Uterus (tissue), 2 donors: ENCODE data around the gene KRT7.

Experiments used
- CTCF ChIP-seq, 4 experiments: fragments of 200-600 bp in 2 of 4; fragments of 450-650 bp in 2 of 4; sonication (generic) in 2 of 4; IDR thresholded peaks; one replicate each; pipeline ENCODE4 v1.5.1; 2016 to 2019; ENCODE audit warnings: antibody characterized with exemption in 4 of 4, mild to moderate bottlenecking in 2 of 4, moderate library complexity in 1 of 4
- POLR2A ChIP-seq, 2 donors: fragments of 450-650 bp; IDR thresholded peaks; one replicate each; pipeline ENCODE4 v1.6.1; 2016; ENCODE audit warnings: antibody characterized with exemption in 2 of 2, mild to moderate bottlenecking in 1 of 2, moderate library complexity in 1 of 2

GRCh38 chr12:52231305-52232202 is 1.5 kb upstream of the KRT7 start:
- TF ChIP-seq CTCF (IDR thresholded peaks at IDR 0.05) (no peak), POLR2A (IDR thresholded peaks at IDR 0.05) (no peak)
